Measurements from ENCODE around the gene TSFM. TPM values are rescaled to one million over a fixed set of nuclear protein-coding genes. Genes with fewer than 3 reads are reported as not detected.

TSFM gene
- total and polyA plus RNA-seq, 2 donors (not counting 1 experiment from before 2014, with no cell fraction given): 15.5 to 16.8 TPM

- H3K4me1 ChIP-seq (ENCODE audit: control insufficient read depth, extremely low read depth, insufficient read depth, low read length): no peaks in the 10 kb centered on the region
- no peak for DNase-seq (ENCODE audit: low read depth in 2 of 2)
- no peak for TF ChIP-seq EZH2 (IDR thresholded peaks at IDR 0.05; ENCODE audit: low read length, missing control alignments)
- no peak for TF ChIP-seq CTCF (conservative IDR thresholded peaks at IDR 0.05 in 1 of 2, IDR thresholded peaks at IDR 0.05 in 1 of 2; ENCODE audit: low read depth in 1 of 2, low read length in 2 of 2)
These were observed 5.2 kb upstream of the TSFM start for GRCh38 chr12:57777367-57777766.

GRCh38 chr12:57777911-57778310 is 4.7 kb upstream of the TSFM start:
- Histone ChIP-seq H3K4me1 (ENCODE audit: control insufficient read depth, extremely low read depth, insufficient read depth, low read length) (no peaks in the 10 kb centered on the region), H3K27ac (ENCODE audit: insufficient read depth, low read length) (no peak overlapping the region), H3K4me3 (replicated peaks in 1 of 4; ENCODE audit: control extremely low read depth in 1 of 4, insufficient read depth in 1 of 4, low read depth in 3 of 4, low read length in 4 of 4) (no peak overlapping the region), H3K9ac (ENCODE audit: insufficient read depth, low read length) (no peak overlapping the region), H3K79me2 (ENCODE audit: control insufficient read depth, insufficient read depth, low read length) (peaks cover 3% of the 10 kb centered on the region), H3K27me3 (ENCODE audit: control insufficient read depth, insufficient read depth, low read length) (no peaks in the 10 kb centered on the region), H4K20me1 (ENCODE audit: control insufficient read depth, extremely low read depth, insufficient read depth, low read length) (no peaks in the 10 kb centered on the region), H3K4me2 (ENCODE audit: extremely low read depth, insufficient read depth, low read length) (no peak overlapping the region), H2AFZ (ENCODE audit: low read length) (no peak overlapping the region), H3K9me3 (ENCODE audit: control insufficient read depth, insufficient read depth, low read depth, low read length) (no peaks in the 10 kb centered on the region), H3K36me3 (ENCODE audit: control insufficient read depth, insufficient read depth, low read length) (peaks cover 1% of the 10 kb centered on the region)
- no peak for DNase-seq (ENCODE audit: low read depth in 2 of 2)
- TF ChIP-seq CTCF (conservative IDR thresholded peaks at IDR 0.05 in 1 of 2, IDR thresholded peaks at IDR 0.05 in 1 of 2; ENCODE audit: low read depth in 1 of 2, low read length in 2 of 2): no peak
- no peak for TF ChIP-seq EZH2 (IDR thresholded peaks at IDR 0.05; ENCODE audit: low read length, missing control alignments)

More at GRCh38 chr12:57777367-57777766, 5.2 kb upstream of the TSFM start:
- Histone ChIP-seq H3K27me3 (ENCODE audit: control insufficient read depth, insufficient read depth, low read length) (no peaks in the 10 kb centered on the region), H3K9ac (ENCODE audit: insufficient read depth, low read length) (no peak overlapping the region), H4K20me1 (ENCODE audit: control insufficient read depth, extremely low read depth, insufficient read depth, low read length) (no peaks in the 10 kb centered on the region), H3K4me2 (ENCODE audit: extremely low read depth, insufficient read depth, low read length) (no peak overlapping the region), H3K4me3 (replicated peaks in 1 of 4; ENCODE audit: control extremely low read depth in 1 of 4, insufficient read depth in 1 of 4, low read depth in 3 of 4, low read length in 4 of 4) (no peak overlapping the region), H3K27ac (ENCODE audit: insufficient read depth, low read length) (no peak overlapping the region), H3K79me2 (ENCODE audit: control insufficient read depth, insufficient read depth, low read length) (no peaks in the 10 kb centered on the region), H3K9me3 (ENCODE audit: control insufficient read depth, insufficient read depth, low read depth, low read length) (no peaks in the 10 kb centered on the region), H3K36me3 (ENCODE audit: control insufficient read depth, insufficient read depth, low read length) (peaks cover 1% of the 10 kb centered on the region), H2AFZ (ENCODE audit: low read length) (no peak overlapping the region)

GRCh38 chr12:57779736-57780135 is 2.9 kb upstream of the TSFM start:
- no peaks in the 10 kb centered on the region for H3K9me3 ChIP-seq (ENCODE audit: control insufficient read depth, insufficient read depth, low read depth, low read length)
- TF ChIP-seq EZH2 (IDR thresholded peaks at IDR 0.05; ENCODE audit: low read length, missing control alignments) (no peak), CTCF (conservative IDR thresholded peaks at IDR 0.05 in 1 of 2, IDR thresholded peaks at IDR 0.05 in 1 of 2; ENCODE audit: low read depth in 1 of 2, low read length in 2 of 2) (no peak)
- H3K27me3 ChIP-seq (ENCODE audit: control insufficient read depth, insufficient read depth, low read length): no peaks in the 10 kb centered on the region
- H3K36me3 ChIP-seq (ENCODE audit: control insufficient read depth, insufficient read depth, low read length): peaks cover 1% of the 10 kb centered on the region
- no peak overlapping the region for H3K4me2 ChIP-seq (ENCODE audit: extremely low read depth, insufficient read depth, low read length)
- H3K4me3 ChIP-seq (replicated peaks in 1 of 4; ENCODE audit: control extremely low read depth in 1 of 4, insufficient read depth in 1 of 4, low read depth in 3 of 4, low read length in 4 of 4): no peak overlapping the region
- no peak for DNase-seq (ENCODE audit: low read depth in 2 of 2)
- H3K27ac ChIP-seq (ENCODE audit: insufficient read depth, low read length): no peak overlapping the region
- no peaks in the 10 kb centered on the region for H3K4me1 ChIP-seq (ENCODE audit: control insufficient read depth, extremely low read depth, insufficient read depth, low read length)
- H2AFZ ChIP-seq (ENCODE audit: low read length): no peak overlapping the region
- H3K79me2 ChIP-seq (ENCODE audit: control insufficient read depth, insufficient read depth, low read length): peaks cover 16% of the 10 kb centered on the region
- H4K20me1 ChIP-seq (ENCODE audit: control insufficient read depth, extremely low read depth, insufficient read depth, low read length): no peaks in the 10 kb centered on the region
- H3K9ac ChIP-seq (ENCODE audit: insufficient read depth, low read length): no peak overlapping the region

Measured in fibroblast of lung (primary cell).